RPMI8226 (cell line): ENCODE data around the gene CACUL1.

Experiments used
- DNase-seq: peaks from one replicate; pipeline ENCODE4 v3.0.0-alpha.2; 2015

CACUL1 gene

DNA sequence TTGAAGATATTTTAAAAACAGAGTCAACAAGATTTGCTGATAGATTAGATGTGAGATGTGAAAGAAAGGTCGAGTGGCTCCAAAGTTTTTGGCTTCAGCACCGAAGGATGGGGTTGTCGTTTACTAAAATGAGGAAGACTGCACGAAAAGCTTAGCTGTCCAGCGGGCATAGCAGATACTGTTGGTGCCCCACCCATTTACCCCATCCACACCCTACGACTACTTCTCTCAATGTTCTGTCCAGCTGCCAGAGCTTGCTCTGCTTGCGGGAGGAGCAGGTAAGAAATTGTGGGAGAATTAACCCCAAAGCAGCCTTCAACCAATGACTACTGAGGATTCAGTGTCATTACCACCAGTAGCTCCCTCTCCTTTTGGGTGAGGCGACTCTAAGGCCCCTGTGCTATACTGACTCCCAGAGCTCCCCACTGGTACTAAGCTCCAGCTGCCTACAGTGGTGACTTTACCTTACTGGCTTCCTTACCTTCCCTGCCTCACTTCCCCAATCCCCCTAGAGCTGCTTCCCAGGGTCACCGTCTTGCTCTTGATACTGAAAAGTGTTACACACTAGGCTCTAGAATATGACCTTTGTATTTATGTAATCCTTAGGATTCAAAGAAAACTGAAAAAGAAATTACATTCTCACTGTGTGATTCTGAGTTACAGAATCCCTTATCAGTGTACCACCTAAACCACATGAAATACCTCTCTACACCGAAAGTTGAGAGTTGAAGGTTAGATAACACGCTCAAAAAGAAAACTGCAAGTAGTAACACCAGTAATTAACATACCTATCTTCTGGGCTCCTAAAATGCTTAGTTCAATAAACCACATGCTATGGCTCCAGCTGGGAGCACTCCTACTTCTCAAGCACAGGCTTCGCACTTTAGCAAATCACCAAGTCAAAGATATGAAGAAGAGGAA, 22.3 kb downstream of the CACUL1 start:
- no peak for DNase-seq

DNA sequence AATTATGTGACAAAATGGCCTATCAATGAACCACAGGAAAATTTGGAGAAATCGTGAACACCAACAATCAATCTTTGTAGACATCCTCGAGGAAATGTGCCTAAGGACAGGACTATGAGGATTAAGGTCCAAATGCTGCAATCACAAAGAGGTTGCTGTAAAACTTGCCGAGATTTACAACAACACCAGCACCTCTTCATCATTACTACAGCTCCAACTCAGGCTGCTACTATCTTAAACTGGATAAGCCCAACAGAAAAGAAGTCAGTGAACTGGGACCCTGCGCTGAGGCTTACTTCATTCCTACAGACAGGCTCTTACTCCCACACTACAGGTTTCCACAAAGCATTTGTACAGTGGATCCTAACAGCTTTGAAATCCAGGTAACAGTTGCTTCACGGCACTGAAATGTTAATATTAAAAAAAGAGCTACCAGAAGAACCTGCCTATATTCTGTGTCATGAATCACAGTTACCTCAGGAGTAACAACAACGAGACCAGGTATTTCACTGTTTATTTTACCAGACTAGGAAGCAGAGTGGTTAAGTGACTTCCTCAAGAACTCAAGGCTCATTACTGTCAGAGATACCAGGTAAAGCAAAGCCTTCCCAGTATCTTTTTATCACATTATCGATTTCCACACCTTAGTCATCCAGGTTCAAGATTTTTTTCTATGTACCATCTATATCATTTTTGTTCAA, 23.9 kb downstream of the CACUL1 start:
- no peak for DNase-seq

DNA sequence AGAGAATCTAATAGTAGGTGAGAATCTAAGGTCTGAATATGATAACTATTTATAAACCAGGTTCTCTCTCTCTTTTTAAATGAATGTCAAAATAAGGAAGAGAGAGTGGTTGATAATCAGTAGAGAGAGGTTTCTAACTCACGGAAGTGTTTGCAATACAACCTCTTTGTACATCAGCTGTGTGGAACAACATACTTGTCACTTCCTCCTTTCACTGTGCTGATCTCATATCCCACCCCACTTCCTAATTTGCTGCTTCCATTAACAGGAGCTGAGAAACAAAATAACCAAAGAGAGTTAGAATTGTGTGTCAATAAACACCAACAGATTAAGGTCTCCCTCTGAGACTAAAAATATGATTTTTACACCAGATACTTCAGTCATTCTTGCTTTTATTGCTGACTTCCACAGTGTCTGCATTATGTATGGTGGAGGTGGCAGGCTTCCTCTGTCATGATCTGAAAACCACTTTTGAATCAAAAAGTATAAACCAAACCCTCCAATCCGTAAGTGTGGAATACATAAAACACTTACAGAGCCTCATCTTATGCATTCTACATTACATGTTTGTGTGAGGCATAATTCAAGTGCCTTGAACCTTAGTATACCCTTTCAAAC, 25.0 kb downstream of the CACUL1 start:
- DNase-seq: no peak

DNA sequence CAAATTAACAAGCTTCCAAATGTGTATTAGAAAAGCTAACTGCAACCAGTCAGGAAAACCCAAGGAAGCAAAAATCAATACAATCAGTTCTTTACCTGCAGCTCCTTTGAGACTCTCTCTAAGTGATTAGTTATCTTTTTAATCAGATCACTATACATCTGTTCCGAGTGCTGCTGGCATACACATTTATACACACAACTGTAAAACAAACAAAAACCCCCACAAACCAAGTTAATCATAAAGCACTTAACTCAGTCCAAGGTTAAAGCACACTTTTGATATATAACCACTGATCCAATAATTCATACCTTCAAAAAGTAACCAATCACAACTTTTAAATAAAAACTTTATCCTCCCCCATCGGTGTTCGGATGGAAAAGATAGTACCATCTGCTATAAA, 25.6 kb downstream of the CACUL1 start:
- DNase-seq: no peak

DNA sequence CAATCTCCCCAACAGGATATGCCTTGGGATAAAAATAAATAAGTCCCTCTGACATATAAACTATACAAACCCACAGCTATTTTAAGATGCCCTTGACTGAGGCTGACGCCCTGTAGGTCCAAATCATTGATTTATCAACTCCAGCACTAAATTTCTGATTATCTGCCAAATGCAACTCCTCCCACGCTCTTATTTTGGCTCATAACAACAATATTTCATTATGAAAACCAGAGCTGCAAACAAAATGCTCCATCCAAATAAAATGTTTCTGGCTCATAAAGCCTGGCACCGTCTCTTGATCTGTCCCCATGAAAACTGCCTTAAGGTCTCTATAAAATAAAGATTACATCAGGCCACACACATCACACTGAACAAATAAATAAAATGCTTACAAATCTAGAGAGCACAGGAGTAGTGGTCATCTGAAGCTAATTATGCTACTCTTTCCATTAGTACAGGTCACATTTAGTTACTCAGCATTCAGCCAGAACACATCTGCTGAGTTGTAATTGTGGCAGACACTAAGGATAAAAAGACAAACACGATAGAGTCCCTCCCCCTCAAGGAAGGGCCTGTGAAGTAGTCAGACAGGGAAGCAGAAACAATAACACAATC, 28.8 kb downstream of the CACUL1 start:
- DNase-seq: no peak

DNA sequence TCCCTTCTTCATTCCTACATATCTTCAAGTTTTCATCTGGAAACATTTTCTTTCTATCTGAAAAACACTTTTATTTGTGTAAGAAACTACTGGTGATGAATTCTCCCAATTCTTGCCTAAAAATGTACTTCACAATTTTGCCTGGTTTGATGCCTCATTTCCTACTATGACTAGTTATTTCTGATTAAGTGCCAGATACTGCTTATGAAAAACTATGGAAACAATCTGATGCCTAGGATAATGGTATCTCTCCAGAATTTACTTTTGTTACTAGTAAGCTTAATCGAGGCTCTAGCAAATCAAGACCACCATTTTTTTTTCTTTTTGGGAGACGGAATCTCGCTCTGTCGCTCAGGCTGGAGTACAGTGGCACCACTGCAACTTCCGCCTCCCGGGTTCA, 31.3 kb downstream of the CACUL1 start:
- no peak for DNase-seq

DNA sequence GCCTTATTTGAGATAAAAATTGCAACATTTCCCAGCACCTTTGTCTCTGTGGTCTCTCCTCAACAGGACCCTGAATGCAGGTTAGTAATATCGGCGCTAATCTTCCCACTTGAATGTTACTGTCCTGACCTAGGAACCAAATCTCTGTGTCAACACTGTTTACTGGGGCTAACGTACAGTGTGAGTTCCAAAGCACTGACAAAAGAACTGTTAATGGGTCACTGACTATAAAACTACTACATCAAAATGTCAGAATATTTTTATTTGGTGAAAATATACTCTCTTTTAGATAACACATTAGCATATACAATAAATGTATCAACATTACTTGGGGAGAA, 33.3 kb downstream of the CACUL1 start:
- no peak for DNase-seq

DNA sequence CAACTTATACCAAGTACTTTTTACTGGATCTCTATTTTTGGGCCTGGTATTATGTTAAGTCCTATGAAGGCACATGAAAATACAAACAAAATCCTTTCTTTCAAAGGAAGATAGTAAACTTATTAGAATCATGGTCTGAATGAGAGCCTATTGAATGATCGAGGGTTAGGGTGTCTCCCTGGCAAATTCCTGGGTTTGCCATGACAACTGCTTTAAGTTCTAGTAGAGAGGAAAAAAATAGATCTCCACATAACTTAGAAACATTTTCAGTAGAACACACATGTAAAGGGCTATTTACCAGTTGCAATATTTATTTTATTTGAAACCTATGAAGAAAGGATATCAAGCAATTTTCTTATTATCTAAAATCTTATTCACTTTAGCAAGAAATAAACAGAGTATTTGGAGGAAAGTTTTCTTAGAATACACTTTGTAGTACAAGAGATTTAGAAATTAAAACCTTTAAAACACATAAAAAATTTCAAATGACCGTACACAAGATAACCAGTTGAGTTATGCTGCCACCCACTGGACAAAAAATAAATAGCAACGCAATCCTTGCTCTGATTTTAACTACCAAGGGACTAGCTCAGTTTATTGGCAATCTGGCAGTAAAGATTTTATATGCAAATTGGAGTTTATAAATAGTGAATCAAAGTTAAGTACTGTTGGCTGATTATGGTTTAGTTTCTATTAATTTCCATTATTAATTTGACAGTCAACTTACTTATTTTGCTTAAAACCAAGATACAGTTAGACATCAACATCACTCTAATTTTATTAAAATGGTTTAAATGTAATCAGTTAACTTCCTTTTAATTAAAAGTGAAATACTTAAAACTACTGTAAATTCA, 33.9 kb downstream of the CACUL1 start:
- DNase-seq: peak; percentile 61

DNA sequence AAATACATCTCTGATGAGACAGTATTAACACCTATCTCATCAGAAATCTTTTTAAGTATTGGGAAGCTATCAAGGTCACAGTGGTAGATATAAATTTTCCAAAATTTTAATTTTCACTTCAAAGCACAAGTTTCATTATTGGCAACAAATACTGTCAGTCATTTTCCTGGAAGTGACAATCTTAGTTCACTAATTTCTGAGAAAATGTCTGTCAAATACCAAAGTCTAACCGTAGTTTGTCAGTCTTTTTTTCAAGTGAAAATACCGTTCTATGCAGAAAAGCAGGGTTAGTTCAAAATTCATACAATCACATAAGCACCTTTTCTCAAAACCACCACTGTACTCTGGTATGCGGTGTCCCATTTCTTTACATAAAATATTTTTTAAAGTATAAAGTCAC, 40.4 kb downstream of the CACUL1 start:
- DNase-seq: no peak

DNA sequence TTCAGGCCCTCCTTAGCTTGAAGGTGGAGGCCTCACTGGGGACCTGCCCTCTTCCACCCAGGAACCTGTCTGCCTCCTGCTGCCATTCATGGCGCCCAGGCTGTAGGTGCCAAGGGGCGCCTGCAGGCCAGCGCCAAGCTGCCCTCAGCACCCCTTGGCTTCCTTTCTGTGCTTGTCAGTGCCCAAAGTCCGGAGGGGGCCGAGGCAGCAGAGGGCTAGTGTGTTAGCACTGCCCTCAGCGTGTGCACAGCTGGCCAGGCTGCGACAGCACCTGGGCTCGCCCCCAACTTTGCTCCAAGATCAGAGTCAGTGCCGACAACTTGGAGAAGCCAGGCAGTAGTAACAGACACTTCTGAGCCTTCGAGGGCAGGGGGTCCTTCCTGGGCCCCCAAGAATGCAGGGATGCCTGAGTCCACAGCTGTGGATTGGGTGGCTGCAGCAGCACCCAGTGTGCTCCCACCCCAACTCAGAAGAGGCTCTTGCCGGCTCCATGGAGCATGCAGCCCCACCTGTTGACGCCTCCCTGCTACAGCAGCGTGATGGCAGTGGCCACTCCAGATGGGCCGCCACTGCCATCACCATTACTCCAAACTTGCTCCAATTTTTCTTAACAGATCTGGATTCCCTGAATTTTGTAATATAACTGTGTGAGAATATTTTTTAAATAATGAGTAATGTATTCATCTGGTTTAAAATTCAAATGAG, 41.7 kb downstream of the CACUL1 start:
- no peak for DNase-seq

DNA sequence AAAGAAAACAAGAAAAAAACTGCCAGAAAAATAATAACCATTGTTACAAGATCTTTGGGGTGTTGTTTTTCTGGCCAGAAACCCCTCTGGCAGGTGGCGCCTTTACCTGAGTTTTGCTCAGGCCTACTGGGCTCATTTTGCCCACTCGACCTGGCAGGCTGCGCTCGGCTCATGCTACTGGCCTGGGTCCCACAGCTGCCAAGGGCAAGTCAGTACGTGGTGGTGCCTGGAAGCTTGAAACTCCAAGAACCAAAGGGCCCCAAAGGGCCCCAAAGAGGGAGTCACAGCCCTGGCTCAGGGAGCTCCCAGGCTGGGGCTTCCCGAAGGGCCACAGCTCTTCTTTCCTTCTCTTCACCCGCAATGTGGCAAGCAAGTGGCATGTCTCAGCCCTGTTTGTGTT, 42.7 kb downstream of the CACUL1 start:
- DNase-seq: no peak

DNA sequence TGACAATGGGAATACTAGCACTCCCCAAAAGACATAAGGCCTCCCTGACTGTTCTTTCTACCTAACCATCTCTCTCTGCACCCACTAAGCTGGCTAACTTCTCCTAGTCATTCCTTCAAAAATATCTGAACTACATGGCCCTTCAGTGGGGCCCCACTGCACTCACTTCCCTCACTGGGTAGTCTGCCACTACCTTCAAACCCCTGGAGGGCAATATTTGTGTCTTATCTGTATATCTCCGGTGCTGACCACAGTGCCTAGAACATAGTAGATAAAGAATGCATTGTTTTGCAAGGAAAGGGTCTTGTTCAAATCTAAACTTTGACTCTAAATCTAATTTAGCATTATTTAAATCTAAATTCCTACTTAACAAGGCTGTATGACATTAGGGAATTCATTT, 44.3 kb downstream of the CACUL1 start:
- no peak for DNase-seq

DNA sequence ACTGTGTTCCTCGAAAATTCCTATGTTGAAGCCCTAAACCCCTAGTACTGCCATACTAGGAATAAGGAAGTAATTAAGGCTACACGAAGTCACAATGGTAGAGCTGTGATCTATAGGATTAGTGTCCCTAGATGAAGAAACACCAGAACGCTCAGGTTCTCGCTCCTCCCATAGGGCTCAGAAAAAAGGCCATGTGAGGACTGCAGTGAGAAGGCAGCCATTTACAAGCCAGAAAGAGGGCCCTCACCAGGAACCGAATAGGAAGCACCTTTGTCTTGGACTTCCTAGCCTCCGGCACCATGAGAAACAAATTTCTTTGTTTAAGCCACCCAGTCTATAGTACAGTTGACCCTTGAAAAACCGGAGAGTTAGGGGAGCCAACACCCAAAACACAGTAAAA, 46.2 kb downstream of the CACUL1 start:
- no peak for DNase-seq

DNA sequence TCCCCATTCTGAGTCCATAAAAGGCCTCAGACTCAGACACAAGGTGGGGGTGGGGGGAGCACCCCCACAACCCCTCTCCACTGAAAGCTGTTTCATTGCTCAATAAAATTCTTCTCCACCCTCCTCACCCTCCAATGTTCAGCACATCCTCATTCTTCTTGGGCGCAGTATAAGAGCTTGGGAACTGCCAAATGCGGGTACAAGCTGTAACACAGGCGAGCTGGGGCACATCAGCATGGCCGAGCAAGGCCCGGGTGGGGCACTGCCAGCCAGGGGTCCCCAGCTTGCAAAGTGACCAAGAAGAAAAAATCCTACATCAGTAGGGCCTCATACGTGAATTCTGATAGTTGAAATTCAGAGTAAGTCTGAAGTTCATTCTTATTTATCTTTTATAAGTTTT, 50.1 kb downstream of the CACUL1 start:
- DNase-seq: no peak

DNA sequence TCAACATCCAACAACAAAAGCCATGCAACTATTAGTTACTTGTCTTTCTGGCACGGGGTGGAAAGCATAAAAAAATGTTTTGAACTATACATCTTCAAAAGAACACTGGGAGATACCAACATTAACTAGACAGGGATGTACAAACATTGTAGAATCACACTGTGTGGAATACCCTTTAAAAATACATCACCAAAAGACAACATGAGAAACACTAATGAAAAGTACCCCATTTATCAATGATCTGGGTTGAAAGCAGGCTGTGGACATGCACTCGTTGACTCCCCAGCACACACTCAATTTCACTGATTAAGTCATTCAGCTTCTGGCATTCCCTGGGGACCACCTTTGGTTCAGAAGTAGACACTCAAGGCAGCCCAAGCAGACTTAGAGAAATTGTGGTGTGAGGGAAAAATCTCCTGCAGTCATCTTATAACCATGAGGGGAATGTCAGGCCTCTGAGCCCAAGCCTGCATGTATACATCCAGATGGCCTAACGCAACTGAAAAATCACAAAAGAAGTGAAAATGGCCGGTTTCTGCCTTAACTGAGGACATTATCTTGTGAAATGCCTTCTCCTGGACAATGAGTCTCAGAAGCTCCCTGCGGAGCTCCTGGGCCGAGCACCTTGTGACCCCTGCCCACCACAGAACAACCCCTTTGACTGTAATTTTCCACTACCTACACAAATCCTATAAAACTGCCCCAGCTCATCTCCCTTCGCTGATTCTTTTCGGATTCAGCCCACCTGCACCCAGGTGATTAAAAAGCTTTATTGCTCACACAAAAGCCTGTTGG, 53.0 kb downstream of the CACUL1 start:
- no peak for DNase-seq

DNA sequence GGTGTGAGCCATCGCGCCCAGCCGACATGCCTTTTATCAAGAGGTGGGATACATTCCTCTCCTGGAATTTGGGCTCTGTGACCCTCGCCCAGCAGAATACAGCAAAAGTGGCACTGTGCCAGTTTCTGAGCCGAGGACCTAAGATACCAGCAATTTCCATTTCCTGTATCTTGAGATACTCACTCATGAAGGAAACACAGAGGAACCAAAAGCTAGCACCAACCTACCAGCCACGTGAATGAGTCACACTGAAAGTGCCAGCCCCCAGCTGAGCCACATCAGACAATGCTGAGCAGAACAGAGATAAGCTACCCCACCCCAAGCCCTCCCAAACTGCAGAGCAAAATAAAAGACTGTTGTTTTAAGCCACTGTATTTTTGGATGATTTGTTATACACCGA, 56.3 kb downstream of the CACUL1 start:
- DNase-seq: no peak

DNA sequence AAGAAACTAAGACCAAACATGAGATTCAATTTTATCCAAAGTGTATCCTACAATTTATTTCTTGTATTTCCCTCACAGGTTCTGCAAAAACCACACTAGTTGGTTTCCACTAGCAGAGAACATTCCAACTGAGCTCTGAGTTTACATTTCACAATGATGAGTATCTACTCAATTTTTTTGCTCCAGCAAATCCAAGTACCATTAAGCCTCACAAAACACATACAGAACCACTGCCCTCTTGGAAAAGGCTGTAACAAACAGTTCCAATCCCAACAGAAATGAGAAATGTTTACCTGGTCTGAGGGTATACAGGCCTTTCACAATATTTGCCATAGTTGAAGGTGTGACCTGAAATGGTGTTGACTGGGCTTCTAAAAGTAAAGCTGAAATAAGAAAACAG, 59.9 kb downstream of the CACUL1 start:
- DNase-seq: no peak

DNA sequence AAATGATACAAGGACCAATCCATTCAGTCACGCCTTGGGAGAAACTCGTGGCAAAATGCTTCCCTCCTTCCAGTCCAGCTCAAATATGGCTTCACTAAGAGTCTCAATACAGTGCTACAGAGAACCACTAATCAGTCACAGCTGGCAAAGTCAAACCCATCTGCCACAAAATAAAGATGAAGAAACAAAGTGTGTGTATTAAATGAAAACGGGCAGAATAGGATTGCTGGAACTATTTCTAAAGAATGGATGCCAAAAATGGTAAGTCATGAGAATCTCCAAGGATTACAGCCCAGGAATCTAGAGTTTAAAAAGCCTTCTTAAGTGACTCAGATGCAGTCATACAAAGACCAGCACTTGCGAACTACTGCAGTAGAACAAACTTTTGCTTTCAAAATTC, 61.9 kb downstream of the CACUL1 start:
- DNase-seq: no peak

DNA sequence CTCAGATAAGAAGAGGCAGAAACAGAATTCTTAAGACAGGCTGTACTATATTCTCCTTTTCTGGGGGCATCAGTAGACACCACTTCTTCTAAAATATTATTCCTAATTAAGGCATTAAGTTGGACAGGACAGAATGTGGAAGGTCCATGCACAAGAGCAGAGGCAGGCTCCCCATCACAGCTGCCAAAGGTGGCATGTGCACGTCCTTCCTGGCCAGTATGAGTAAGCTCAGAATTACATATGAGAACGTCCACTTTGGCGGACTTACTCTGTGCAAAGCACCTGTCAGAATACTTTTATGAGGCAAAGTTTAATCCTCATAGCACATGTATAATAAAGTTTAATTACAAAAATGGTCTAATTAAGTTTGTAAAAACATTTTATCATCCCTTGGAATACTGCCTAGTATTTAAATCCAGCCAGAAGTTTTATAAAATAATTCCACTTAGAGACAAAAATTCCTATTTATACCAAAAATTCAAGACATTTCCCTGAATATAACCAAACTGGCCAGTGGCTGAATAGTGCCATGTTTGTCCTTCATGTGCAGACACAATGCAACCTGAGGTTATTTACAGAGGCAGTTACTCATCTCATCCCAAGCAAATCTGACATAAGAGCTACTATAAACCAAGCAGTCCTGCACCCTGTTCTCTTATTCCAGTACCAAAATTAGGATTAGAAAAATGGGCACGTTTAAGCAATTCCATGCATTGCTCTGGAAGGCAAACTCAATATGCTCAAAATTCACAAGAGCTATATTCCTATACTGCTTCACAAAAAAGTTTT, 65.5 kb downstream of the CACUL1 start:
- no peak for DNase-seq

DNA sequence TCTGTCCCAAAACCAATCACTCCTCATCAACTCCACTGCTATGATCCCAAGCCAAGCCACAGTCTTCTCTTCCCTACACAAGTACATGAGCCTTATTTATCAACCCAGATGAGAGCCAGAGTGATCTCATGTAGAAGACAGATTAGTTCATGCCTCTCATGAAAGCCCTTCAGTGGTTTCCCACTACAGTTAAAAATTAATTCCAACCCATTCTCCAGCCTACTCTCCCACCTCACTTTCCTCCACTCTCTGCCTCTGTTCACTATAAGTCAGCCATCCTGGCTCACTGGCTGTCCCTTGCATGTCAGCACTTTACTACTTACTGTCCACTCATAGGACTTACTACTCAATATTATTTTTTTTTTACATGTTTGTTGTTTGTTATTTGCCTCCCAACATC, 67.3 kb downstream of the CACUL1 start:
- DNase-seq: no peak
